Liver (tissue), 9 donors: Measurements from ENCODE around the gene BLID. TPM values are rescaled to one million over a fixed set of nuclear protein-coding genes. Genes with fewer than 3 reads are reported as not detected.

Experiments used
- DNase-seq: peaks from one replicate; pipeline ENCODE4 v3.0.0-alpha.2; 2017; ENCODE audit warnings: low spot score
- H3K27ac ChIP-seq, 2 donors: one replicate each; pipeline ENCODE4 v1.7.0; 2013; ENCODE audit warnings: inconsistent platforms in 2 of 2, low read length in 2 of 2, control low read depth in 1 of 2, low read depth in 1 of 2, mild to moderate bottlenecking in 1 of 2
- H3K27me3 ChIP-seq, 4 donors: one replicate each; pipeline versions ENCODE4 v1.6.1 to v1.7.0; 2013; ENCODE audit warnings: low read length in 3 of 4, inconsistent platforms in 1 of 4, mild to moderate bottlenecking in 1 of 4, moderate library complexity in 1 of 4; ENCODE audit not compliant: control insufficient read depth in 4 of 4, insufficient read depth in 4 of 4
- H3K36me3 ChIP-seq, 4 donors: one replicate each; pipeline versions ENCODE4 v1.6.1 to v1.7.0; 2013; ENCODE audit warnings: low read length in 3 of 4, mild to moderate bottlenecking in 3 of 4, low read depth in 1 of 4, moderate library complexity in 1 of 4; ENCODE audit not compliant: control insufficient read depth in 4 of 4, insufficient read depth in 3 of 4
- H3K4me1 ChIP-seq, 4 donors: one replicate each; pipeline versions ENCODE4 v1.6.1 to v1.7.0; 2013; ENCODE audit warnings: low read length in 3 of 4, mild to moderate bottlenecking in 3 of 4, moderate library complexity in 1 of 4; ENCODE audit not compliant: control insufficient read depth in 4 of 4, insufficient read depth in 4 of 4
- H3K4me3 ChIP-seq, 3 donors: one replicate each; pipeline versions ENCODE4 v1.6.1 to v1.7.0; 2013; ENCODE audit warnings: low read length in 3 of 3, control low read depth in 1 of 3, low read depth in 1 of 3, mild to moderate bottlenecking in 1 of 3
- H3K9ac ChIP-seq, 2 donors: one replicate each; pipeline ENCODE4 v1.7.0; 2013; ENCODE audit warnings: low read length in 2 of 2, mild to moderate bottlenecking in 2 of 2, moderate library complexity in 2 of 2, control low read depth in 1 of 2, low read depth in 1 of 2
- H3K9me3 ChIP-seq, 4 donors: one replicate each; pipeline versions ENCODE4 v1.6.1 to v1.7.0; 2013; ENCODE audit warnings: low read length in 3 of 4; ENCODE audit not compliant: control insufficient read depth in 4 of 4
- FOXA2 ChIP-seq: IDR thresholded peaks from 2 replicates; pipeline ENCODE4 v1.6.1; 2016; ENCODE audit warnings: antibody characterized with exemption
- GABPA ChIP-seq, 2 donors: IDR thresholded peaks in 1 of 2; conservative IDR thresholded peaks in 1 of 2; 2 replicates each; pipeline ENCODE4 v1.6.1; 2016; ENCODE audit warnings: antibody characterized with exemption in 2 of 2, mild to moderate bottlenecking in 1 of 2, moderate library complexity in 1 of 2
- HNF4A ChIP-seq, 2 donors: conservative IDR thresholded peaks; 2 replicates each; pipeline ENCODE4 v1.6.1; 2016; ENCODE audit warnings: antibody characterized with exemption in 2 of 2, mild to moderate bottlenecking in 2 of 2
- HNF4G ChIP-seq: IDR thresholded peaks from 2 replicates; pipeline ENCODE4 v1.6.1; 2016; ENCODE audit warnings: antibody characterized with exemption
- JUND ChIP-seq, 2 donors: IDR thresholded peaks; 2 replicates each; pipeline ENCODE4 v1.6.1; 2016; ENCODE audit warnings: antibody characterized with exemption in 2 of 2
- MAX ChIP-seq: IDR thresholded peaks from 2 replicates; pipeline ENCODE4 v1.6.1; 2016; ENCODE audit warnings: antibody characterized with exemption
- NR2F2 ChIP-seq: IDR thresholded peaks from 2 replicates; pipeline ENCODE4 v1.6.1; 2016; ENCODE audit warnings: antibody characterized with exemption
- RAD21 ChIP-seq, 2 donors: IDR thresholded peaks; 2 replicates each; pipeline ENCODE4 v1.6.1; 2016; ENCODE audit warnings: antibody characterized with exemption in 2 of 2, mild to moderate bottlenecking in 2 of 2
- RXRA ChIP-seq, 2 donors: IDR thresholded peaks; 2 replicates each; pipeline ENCODE4 v1.6.1; 2017 to 2018; ENCODE audit warnings: antibody characterized with exemption in 2 of 2, mild to moderate bottlenecking in 1 of 2
- SP1 ChIP-seq: IDR thresholded peaks from 2 replicates; pipeline ENCODE4 v1.6.1; 2018; ENCODE audit warnings: antibody characterized with exemption, mild to moderate bottlenecking
- YY1 ChIP-seq: IDR thresholded peaks from 2 replicates; pipeline ENCODE4 v1.6.1; 2016; ENCODE audit warnings: antibody characterized with exemption, mild to moderate bottlenecking
- ZBTB33 ChIP-seq: IDR thresholded peaks from 2 replicates; pipeline ENCODE4 v1.6.1; 2016; ENCODE audit warnings: antibody characterized with exemption
- WGBS: extraction: QIAGEN DNeasy Blood & Tissue Kit; methylation state at CpG from one replicate; pipeline ENCODE4 v1.1.7; 2013; 5-methylcytosine and 5-hydroxymethylcytosine counted together
- polyA plus RNA-seq, 2 donors: library from polyadenylated mRNA; stranded (reverse) in 1 of 2; unstranded in 1 of 2; fragments of 200-250 nt in 1 of 2; fragments of >200 nt in 1 of 2; fragmentation: Nextera tagmentation in 1 of 2; extraction: Ambion mirVana in 1 of 2; gene quantifications; one replicate each; pipeline versions ENCODE4 v1.2.1 to v1.2.3, GENCODE V29; 2013 to 2015
- total RNA-seq, 2 donors: library from RNA; depleted of rRNA; stranded (reverse); fragments of >200 nt; gene quantifications; one replicate each; pipeline ENCODE4 v1.2.3, GENCODE V29; 2014
- TF ChIP-seq, protein P1 (sequence below): fragments of 150-350 bp; IDR thresholded peaks from 2 replicates; pipeline ENCODE4 v1.5.1; 2017; ENCODE audit warnings: improper control_type of control experiment, low read depth, low read length; ENCODE audit not compliant: missing input control
- TF ChIP-seq, protein P2 (sequence below): IDR thresholded peaks from 2 replicates; pipeline ENCODE4 v1.6.1; 2016; ENCODE audit warnings: antibody characterized with exemption, mild to moderate bottlenecking
- donor health status: healthy.
- donor health status: healthy.
- donor health status: healthy.
- donor health status: healthy.
- donor health status: healthy.

Gene BLID
- total and polyA plus RNA-seq, 4 donors = 0.18 to 0.84 (median 0.33) TPM; not detected in 1

DNA sequence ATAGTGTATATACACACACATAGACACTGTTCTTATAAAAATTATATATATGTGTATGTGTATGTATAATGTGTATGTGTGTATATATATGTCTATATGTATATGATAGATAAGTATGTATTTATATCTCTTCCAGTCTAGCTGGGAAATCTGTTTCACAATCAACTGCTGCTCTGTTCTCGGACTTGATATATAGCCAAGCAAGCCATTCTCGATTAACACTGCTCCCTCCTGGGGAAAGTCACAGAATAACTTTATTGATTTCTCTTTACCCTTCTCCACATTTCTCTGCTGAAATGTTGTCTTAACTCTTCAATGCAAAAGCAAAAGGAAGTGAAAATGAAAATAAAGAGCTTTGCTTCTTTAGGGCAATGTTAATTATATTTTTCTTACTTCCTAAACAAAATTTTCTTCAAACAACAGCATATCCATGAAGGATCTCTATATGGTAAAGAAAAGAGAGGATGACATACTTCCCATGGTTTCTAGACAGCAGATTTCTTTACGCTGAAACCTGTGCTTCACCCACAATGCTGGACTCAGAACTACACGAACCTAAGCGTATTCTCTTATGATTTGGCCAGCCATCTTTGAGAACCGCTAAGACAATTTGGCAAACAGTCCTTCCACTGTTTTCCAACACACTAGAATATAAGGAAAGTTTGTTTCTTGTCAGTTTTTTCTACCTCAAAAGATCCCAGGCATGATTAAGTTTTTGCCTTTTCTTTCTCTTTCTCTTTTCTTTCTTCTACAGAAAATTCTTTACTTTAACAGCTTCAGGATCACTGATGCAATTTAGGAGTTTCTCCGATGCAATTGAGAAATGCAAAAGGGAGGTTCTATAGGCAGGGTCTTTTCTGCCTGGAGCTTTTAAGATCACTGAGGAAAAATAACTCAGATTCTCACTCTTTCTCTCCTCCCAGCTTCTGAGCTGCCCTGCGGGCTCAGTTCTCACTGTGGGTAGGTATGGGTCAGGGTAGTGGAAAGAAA, 1.9 kb downstream of the BLID start:
- Histone ChIP-seq H3K36me3 (no peaks in the 10 kb centered on the region), H3K27me3 (no peaks in the 10 kb centered on the region), H3K9ac (no peak overlapping the region), H3K4me3 (no peak overlapping the region), H3K9me3 (no peaks in the 10 kb centered on the region), H3K27ac (no peak overlapping the region), H3K4me1 (no peaks in the 10 kb centered on the region)
- 73% methylated on average over 8 of the region's 8 CpGs for WGBS
- TF ChIP-seq FOXA2 (no peak), NR2F2 (no peak), JUND (IDR thresholded peaks at IDR 0.05) (no peak), HNF4G (no peak), HNF4A (conservative IDR thresholded peaks at IDR 0.05) (peak; percentile 15 to 19), YY1 (no peak), RAD21 (IDR thresholded peaks at IDR 0.05) (peak; percentile 65 to 68), SP1 (no peak), ZBTB33 (no peak), MAX (no peak)
- TF ChIP-seq, protein P1, sequence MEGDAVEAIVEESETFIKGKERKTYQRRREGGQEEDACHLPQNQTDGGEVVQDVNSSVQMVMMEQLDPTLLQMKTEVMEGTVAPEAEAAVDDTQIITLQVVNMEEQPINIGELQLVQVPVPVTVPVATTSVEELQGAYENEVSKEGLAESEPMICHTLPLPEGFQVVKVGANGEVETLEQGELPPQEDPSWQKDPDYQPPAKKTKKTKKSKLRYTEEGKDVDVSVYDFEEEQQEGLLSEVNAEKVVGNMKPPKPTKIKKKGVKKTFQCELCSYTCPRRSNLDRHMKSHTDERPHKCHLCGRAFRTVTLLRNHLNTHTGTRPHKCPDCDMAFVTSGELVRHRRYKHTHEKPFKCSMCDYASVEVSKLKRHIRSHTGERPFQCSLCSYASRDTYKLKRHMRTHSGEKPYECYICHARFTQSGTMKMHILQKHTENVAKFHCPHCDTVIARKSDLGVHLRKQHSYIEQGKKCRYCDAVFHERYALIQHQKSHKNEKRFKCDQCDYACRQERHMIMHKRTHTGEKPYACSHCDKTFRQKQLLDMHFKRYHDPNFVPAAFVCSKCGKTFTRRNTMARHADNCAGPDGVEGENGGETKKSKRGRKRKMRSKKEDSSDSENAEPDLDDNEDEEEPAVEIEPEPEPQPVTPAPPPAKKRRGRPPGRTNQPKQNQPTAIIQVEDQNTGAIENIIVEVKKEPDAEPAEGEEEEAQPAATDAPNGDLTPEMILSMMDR = peak; percentile 7
- DNase-seq = no peak

GRCh38 chr11:122112470-122113365, 3.3 kb downstream of the BLID start:
- H3K9ac ChIP-seq = no peak overlapping the region
- no peaks in the 10 kb centered on the region for H3K36me3 ChIP-seq
- 83% methylated on average over 5 of the region's 5 CpGs for WGBS
- no peak overlapping the region for H3K4me3 ChIP-seq
- DNase-seq = no peak
- no peaks in the 10 kb centered on the region for H3K9me3 ChIP-seq
- H3K27me3 ChIP-seq = no peaks in the 10 kb centered on the region
- TF ChIP-seq ZBTB33 (no peak), JUND (IDR thresholded peaks at IDR 0.05) (no peak), RAD21 (IDR thresholded peaks at IDR 0.05) (no peak), YY1 (no peak), HNF4G (no peak), RXRA (IDR thresholded peaks at IDR 0.05) (no peak), GABPA (IDR thresholded peaks at IDR 0.05 in 1 of 2, conservative IDR thresholded peaks at IDR 0.05 in 1 of 2) (no peak), FOXA2 (no peak), SP1 (no peak), HNF4A (conservative IDR thresholded peaks at IDR 0.05) (no peak), NR2F2 (no peak)
- TF ChIP-seq, protein P2, sequence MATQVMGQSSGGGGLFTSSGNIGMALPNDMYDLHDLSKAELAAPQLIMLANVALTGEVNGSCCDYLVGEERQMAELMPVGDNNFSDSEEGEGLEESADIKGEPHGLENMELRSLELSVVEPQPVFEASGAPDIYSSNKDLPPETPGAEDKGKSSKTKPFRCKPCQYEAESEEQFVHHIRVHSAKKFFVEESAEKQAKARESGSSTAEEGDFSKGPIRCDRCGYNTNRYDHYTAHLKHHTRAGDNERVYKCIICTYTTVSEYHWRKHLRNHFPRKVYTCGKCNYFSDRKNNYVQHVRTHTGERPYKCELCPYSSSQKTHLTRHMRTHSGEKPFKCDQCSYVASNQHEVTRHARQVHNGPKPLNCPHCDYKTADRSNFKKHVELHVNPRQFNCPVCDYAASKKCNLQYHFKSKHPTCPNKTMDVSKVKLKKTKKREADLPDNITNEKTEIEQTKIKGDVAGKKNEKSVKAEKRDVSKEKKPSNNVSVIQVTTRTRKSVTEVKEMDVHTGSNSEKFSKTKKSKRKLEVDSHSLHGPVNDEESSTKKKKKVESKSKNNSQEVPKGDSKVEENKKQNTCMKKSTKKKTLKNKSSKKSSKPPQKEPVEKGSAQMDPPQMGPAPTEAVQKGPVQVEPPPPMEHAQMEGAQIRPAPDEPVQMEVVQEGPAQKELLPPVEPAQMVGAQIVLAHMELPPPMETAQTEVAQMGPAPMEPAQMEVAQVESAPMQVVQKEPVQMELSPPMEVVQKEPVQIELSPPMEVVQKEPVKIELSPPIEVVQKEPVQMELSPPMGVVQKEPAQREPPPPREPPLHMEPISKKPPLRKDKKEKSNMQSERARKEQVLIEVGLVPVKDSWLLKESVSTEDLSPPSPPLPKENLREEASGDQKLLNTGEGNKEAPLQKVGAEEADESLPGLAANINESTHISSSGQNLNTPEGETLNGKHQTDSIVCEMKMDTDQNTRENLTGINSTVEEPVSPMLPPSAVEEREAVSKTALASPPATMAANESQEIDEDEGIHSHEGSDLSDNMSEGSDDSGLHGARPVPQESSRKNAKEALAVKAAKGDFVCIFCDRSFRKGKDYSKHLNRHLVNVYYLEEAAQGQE = no peak
- TF ChIP-seq, protein P1 = no peak
- no peak overlapping the region for H3K27ac ChIP-seq
- H3K4me1 ChIP-seq = no peaks in the 10 kb centered on the region
